Esophagus squamous epithelium (tissue), 5 donors: Measurements from ENCODE around the gene ARFGEF3. TPM values are rescaled to one million over a fixed set of nuclear protein-coding genes. Genes with fewer than 3 reads are reported as not detected.

ENCODE experiments used
- DNase-seq: peaks from one replicate; lab custom pipeline; 2025; lab: John Stamatoyannopoulos, UW
- H3K27ac ChIP-seq, 4 donors: fragments of 200-600 bp; sonication (generic); one replicate each; pipeline ENCODE4 v1.5.1; 2016 to 2019; ENCODE audit warnings: mild to moderate bottlenecking in 1 of 4
- H3K27me3 ChIP-seq, 4 donors: fragments of 200-600 bp; sonication (generic); 1 replicate in 3 of 4; 2 replicates in 1 of 4; pipeline versions ENCODE4 v1.5.1 to v1.6.0; 2017 to 2021; ENCODE audit warnings: antibody characterized with exemption in 1 of 4
- H3K36me3 ChIP-seq, 3 donors: fragments of 200-600 bp; sonication (generic); one replicate each; pipeline ENCODE4 v1.5.1; 2016 to 2019
- H3K4me1 ChIP-seq, 3 donors: fragments of 200-600 bp; sonication (generic); one replicate each; pipeline ENCODE4 v1.5.1; 2017 to 2019
- H3K4me3 ChIP-seq, 4 donors: fragments of 200-600 bp; sonication (generic); 1 replicate in 3 of 4; 2 replicates in 1 of 4; pipeline ENCODE4 v1.5.1; 2016 to 2019; ENCODE audit warnings: mild to moderate bottlenecking in 2 of 4, moderate library complexity in 1 of 4
- H3K9me3 ChIP-seq, 3 donors: fragments of 200-600 bp; sonication (generic); one replicate each; pipeline ENCODE4 v1.5.1; 2016 to 2019
- CTCF ChIP-seq, 6 experiments: fragments of 450-650 bp in 4 of 6; fragments of 200-600 bp in 2 of 6; sonication (generic) in 2 of 6; IDR thresholded peaks; one replicate each; pipeline ENCODE4 v1.5.1; 2016 to 2019; ENCODE audit warnings: antibody characterized with exemption in 6 of 6, mild to moderate bottlenecking in 4 of 6, moderate library complexity in 4 of 6
- POLR2A ChIP-seq, 4 donors: fragments of 450-650 bp; IDR thresholded peaks; one replicate each; pipeline ENCODE4 v1.6.1; 2017; ENCODE audit warnings: antibody characterized with exemption in 4 of 4, mild to moderate bottlenecking in 4 of 4, moderate library complexity in 3 of 4
- WGBS, 2 donors: methylation state at CpG; one replicate each; pipeline ENCODE4 v1.1.5; 2018; 5-methylcytosine and 5-hydroxymethylcytosine counted together
- intact Hi-C: fragments of 100-400 bp; cut with DNase I; formaldehyde crosslinking; loops from one replicate; pipeline ENCODE4 v1.15.0; 2022
- small RNA-seq, 4 donors: library from RNA; depleted of rRNA; stranded (forward); fragments of <200 nt; gene quantifications; one replicate each; pipeline ENCODE3, GENCODE V24; 2016
- total RNA-seq, 4 donors: library from RNA; depleted of rRNA; stranded (reverse); fragments of >200 nt; gene quantifications; one replicate each; pipeline ENCODE4 v1.1.0, GENCODE V29; 2016
- donor health status: DM: yes; HTN: yes; CAD: no.

ARFGEF3 gene
- total RNA-seq, 4 donors from 2014 or later, result 0.92 to 1.0 (median 0.99) TPM

GRCh38 chr6:138389551-138389950 is 227.8 kb downstream of the ARFGEF3 start:
- Histone ChIP-seq H3K4me3 (no peak overlapping the region), H3K4me1 (no peaks in the 10 kb centered on the region), H3K27me3 (peaks cover 0 to 5% (median 0%) of the 10 kb centered on the region in 4 donors), H3K27ac (no peak overlapping the region), H3K9me3 (no peaks in the 10 kb centered on the region), H3K36me3 (no peaks in the 10 kb centered on the region)
- no peak for DNase-seq
- WGBS, 2 donors, result 50 to 80% methylated on average over 4 to 5 of the region's 5 CpGs
- TF ChIP-seq POLR2A (IDR thresholded peaks at IDR 0.05), result no peak
- TF ChIP-seq CTCF (IDR thresholded peaks at IDR 0.05), result no peak
- intact Hi-C loops, result no loop called here

Small RNA genes lying within 50 kb of the gene (small RNA-seq; reads per million reads assigned to genes)
- gene AL031003.1, result 0 reads per million in 4 donors

Other genes with a start within 250 kb of the ARFGEF3 start
- gene PERP, start 54.5 kb upstream of the ARFGEF3 start, total RNA-seq, result 100 to 1,000 TPM; 586 to 976 (median 833) TPM
- gene PBOV1, start 56.6 kb downstream of the ARFGEF3 start, total RNA-seq, result not detected
- not detected for gene SMIM28, start 216.0 kb downstream of the ARFGEF3 start, total RNA-seq
- 100 to 1,000 TPM in 2 of 4 donors, 10 to 100 TPM in 2; 62.1 to 193 (median 90.8) TPM for gene HEBP2, start 242.3 kb downstream of the ARFGEF3 start, total RNA-seq